Measurements from ENCODE around the gene PRKAG2.

PRKAG2 gene

GRCh38 chr7:151710646-151711434, 166.1 kb downstream of the PRKAG2 start:
- no peak for DNase-seq (ENCODE audit: low read depth)

- DNase-seq (ENCODE audit: low read depth): no peak
Observed at GRCh38 chr7:151710121-151710640, 166.7 kb downstream of the PRKAG2 start.

DNA sequence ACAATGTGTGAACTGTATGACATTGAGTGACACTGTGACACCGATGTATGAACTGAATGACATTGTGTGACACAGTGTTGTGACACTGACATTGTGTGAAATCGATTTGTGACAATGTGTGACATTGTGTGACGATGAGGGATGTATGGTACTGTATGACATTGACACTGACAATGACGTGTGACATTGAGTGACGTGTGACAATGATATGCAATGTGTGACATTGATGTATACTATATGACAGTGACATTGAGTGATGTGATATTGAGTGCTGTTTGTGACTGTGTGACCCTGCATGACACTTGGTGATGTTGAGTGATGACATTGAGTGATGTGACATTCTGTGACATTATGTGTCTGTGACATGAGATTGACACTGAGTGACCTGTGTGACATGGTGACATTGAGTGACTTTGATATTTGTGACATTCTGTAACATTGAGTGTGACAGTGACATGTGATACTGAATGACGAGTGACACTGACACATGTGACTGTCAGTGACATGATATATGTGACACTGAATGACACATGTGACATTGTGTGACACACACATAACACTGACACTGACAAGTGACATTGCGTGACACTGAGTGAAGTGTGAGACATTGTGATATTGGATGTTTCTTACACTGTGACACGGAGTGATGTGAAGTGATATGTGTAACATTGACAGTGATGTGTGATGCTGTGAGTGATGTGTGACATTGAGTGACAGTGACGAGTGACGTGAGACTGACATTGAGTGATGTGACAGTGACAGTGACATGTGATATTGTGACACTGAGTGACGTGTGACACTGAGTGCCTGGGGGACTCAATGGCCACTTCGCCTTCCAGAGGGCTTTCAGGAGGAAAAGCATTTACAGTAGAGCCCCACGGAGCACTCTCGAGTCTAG, 167.5 kb downstream of the PRKAG2 start:
- DNase-seq (ENCODE audit: low read depth): no peak

- no peak for DNase-seq (ENCODE audit: low read depth)
Observed at GRCh38 chr7:151708610-151709009, 168.3 kb downstream of the PRKAG2 start.

GRCh38 chr7:151707757-151708156, 169.2 kb downstream of the PRKAG2 start:
- no peak for DNase-seq (ENCODE audit: low read depth)

GRCh38 chr7:151707105-151707469, 169.8 kb downstream of the PRKAG2 start:
- no peak for DNase-seq (ENCODE audit: low read depth)

GRCh38 chr7:151706277-151707104, 170.4 kb downstream of the PRKAG2 start:
- no peak for DNase-seq (ENCODE audit: low read depth)

DNA sequence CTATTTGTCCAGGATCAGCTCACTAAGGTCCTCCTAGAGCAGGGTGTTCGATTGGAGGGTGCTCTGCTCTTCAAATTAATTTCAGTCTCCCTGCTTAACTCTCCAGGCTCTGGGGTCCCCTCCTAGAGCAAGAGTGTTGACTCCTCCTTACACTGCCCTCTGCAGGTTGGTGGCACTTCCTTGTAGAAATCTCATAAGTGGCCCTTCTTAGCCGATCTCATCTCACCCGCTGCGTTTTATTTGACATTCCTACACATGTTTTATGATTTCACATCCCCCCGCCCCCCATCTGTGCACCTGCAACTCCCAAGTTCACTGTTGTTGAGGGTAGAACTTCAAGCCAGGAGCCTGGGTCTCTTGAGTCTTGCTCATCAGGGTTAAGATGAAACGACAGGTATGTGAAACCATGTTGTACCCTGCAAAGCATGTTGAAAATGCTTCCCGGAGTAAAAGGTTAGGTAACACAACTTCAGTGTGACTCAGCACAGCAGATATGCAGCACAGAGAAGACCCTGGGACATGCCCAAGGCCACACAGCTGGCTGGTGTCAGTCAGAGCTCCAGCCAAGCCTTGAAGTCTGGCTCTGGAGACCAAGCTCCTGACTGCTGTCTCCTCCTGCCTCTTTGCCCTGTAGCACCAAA, 171.2 kb downstream of the PRKAG2 start:
- DNase-seq (ENCODE audit: low read depth): no peak

DNA sequence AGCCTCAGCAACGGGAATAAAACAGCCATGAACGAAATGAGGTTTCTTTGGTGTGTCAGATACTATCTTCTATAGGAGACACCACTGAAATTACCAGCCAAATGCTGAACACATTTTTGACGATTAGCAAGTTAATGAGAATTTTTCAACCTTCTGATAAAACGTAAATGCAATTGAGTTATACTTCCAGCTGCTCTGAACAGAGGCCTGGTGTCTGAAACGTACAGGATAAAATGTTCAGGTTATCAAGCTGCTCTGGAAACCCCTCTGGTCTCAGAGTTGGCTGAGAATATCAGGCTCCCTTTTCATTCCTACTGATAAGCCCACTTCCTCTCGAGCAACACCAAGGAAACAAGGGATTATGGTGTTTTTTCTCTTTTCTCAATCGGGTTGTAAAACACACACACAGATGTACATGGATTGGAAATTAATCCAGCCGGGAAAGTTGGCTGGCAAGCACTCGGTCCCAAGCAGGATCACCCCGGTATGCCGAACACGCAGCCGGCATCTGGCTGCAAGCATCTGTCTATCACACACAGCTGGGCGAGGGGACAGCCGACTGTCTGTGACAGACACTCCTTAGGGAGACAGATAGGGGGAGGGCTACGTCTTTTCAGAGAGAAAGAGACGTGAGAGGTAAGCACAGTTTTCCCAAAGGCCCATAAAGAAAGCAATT, 171.8 kb downstream of the PRKAG2 start:
- no peak for DNase-seq (ENCODE audit: low read depth)

DNA sequence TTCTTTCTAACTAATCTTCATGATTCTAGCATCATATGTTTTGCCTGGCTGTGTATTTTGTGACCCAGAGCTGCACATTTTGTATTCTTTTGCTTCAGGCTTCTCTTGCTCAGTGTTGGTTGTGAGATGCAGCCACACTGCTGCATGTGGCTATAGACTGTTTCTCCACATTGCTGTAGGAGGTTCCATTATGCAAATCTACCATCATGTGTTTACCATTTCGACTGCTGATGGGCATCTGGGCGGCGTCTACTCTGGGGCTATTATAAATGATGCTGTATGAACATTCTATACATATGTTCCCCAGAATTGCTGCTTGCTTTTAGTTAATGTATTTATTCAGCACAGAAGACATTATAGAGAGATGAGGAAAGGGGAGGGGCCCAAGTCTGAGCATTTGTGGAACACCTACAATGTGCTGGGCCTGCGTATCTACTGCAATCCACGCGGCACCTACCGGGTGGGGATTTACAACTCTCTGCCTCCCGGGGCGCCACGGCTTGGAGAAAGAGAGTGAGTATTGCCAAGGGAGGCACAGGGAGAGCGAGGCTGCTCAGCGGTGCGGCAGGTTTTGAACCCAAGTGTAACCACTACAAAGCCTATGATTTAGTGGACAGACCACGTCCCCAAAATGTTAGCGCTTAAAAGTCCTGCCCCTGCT, 172.5 kb downstream of the PRKAG2 start:
- DNase-seq (ENCODE audit: low read depth): no peak

DNA sequence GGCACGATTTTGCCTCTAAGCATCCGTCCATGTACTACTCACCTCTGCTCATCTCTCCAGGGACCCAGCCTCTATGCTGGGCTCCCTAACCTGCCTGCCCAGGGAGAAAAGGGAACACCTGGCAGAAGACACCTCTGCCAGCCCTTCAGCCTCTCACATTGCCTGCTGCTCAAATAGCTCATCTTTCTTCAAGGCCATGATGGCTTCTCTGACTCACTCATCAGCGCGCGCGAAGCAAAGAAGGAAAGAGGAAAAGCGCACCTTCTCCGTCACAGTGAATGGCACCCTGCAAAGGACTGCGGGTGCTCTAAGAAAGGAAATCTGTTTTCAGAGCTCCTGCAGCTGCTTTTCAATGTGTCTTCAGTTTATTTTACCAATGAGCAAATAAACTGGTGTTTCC, 174.0 kb downstream of the PRKAG2 start:
- no peak for DNase-seq (ENCODE audit: low read depth)

GRCh38 chr7:151700586-151701165, 176.2 kb downstream of the PRKAG2 start:
- DNase-seq (ENCODE audit: low read depth): no peak

DNA sequence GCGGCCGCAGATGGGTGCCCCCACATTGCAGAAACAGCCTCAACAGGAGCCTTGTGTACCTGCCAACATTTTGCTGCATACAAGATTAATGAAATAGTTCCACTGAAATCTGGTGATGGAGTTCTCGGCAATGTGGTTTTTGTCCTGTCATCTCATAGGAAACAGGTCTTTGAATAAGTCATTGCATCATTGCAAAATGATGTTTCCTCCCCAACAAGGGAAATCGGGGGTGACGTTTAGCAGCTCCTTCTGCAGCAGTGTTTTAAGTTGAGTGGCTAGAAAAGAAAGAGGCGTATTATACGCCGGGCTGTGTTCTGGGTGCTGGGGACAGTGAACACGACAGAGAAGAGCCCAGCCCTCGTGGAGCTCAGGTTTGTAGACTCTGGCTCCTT, 177.0 kb downstream of the PRKAG2 start:
- no peak for DNase-seq (ENCODE audit: low read depth)

GRCh38 chr7:151699147-151699927, 177.6 kb downstream of the PRKAG2 start:
- DNase-seq (ENCODE audit: low read depth): no peak

- DNase-seq (ENCODE audit: low read depth): no peak
Observed at GRCh38 chr7:151697942-151698341, 179.0 kb downstream of the PRKAG2 start.

GRCh38 chr7:151697515-151697895, 179.4 kb downstream of the PRKAG2 start:
- no peak for DNase-seq (ENCODE audit: low read depth)

GRCh38 chr7:151696721-151697514, 180.0 kb downstream of the PRKAG2 start:
- no peak for DNase-seq (ENCODE audit: low read depth)

- no peak for DNase-seq (ENCODE audit: low read depth)
Observed at GRCh38 chr7:151695951-151696541, 180.9 kb downstream of the PRKAG2 start.

Data from GM04504 (cell line).